PC-9 (cell line): ENCODE results near the gene BHLHE40. TPM values are rescaled to one million over a fixed set of nuclear protein-coding genes. Genes with fewer than 3 reads are reported as not detected.

Experiments used
- BruUV-seq: library from RNA; stranded (reverse); fragments of 400-500 nt; replicated peaks from 2 replicates; lab custom pipeline; 2021; lab: Mats Ljungman, UMichigan
- CTCF ChIA-PET: fragments of 300-600 bp; sonication (Branson Sonifier 250); formaldehyde crosslinking; loops from one replicate; lab custom pipeline; 2022; ENCODE audit warnings: antibody characterized with exemption; lab: Charles Lee
- POLR2A ChIA-PET: fragments of 300-600 bp; sonication (Branson Sonifier 250); formaldehyde crosslinking; loops from one replicate; lab custom pipeline; 2022; ENCODE audit warnings: antibody characterized with exemption; ENCODE audit not compliant: unreplicated experiment; lab: Charles Lee
- DNase-seq, 2 experiments: peaks; one replicate each; pipeline versions ENCODE4 v3.0.0 to v3.0.0-alpha.2; 2015 to 2022; ENCODE audit warnings: mixed read lengths in 1 of 2
- H2AFZ ChIP-seq: fragments of 200-600 bp; sonication (generic); 2 replicates; pipeline ENCODE4 v1.8.1; 2017; ENCODE audit warnings: antibody characterized with exemption
- H3F3A ChIP-seq: fragments of 200-600 bp; sonication (generic); 2 replicates; pipeline ENCODE4 v1.8.1; 2017; ENCODE audit warnings: antibody characterized with exemption, mild to moderate bottlenecking, low read depth; ENCODE audit not compliant: insufficient read depth
- H3K27ac ChIP-seq: fragments of 200-600 bp; sonication (generic); 2 replicates; pipeline ENCODE4 v1.6.1; 2016; ENCODE audit warnings: mixed run types
- H3K27me3 ChIP-seq: fragments of 200-600 bp; sonication (generic); 2 replicates; pipeline ENCODE4 v1.6.1; 2016; ENCODE audit warnings: low read depth, mixed run types; ENCODE audit not compliant: insufficient read depth
- H3K36me3 ChIP-seq: fragments of 200-600 bp; sonication (generic); 2 replicates; pipeline ENCODE4 v1.6.1; 2016; ENCODE audit warnings: low read depth, mixed run types
- H3K4me1 ChIP-seq: fragments of 200-600 bp; sonication (generic); replicated peaks from 2 replicates; pipeline ENCODE4 v1.6.1; 2016; ENCODE audit warnings: mixed run types; ENCODE audit not compliant: insufficient read depth
- H3K4me2 ChIP-seq: fragments of 200-600 bp; sonication (generic); 2 replicates; pipeline ENCODE4 v1.6.1; 2017; ENCODE audit warnings: mixed run types
- H3K4me3 ChIP-seq: fragments of 200-600 bp; sonication (generic); 2 replicates; pipeline ENCODE4 v1.6.1; 2016; ENCODE audit warnings: mixed run types
- H3K79me2 ChIP-seq: fragments of 200-600 bp; sonication (generic); 2 replicates; pipeline ENCODE4 v1.6.1; 2017; ENCODE audit warnings: low read depth, mixed run types
- H3K9me2 ChIP-seq: fragments of 200-600 bp; sonication (generic); 2 replicates; pipeline ENCODE4 v1.8.1; 2017; ENCODE audit warnings: mild to moderate bottlenecking; ENCODE audit not compliant: insufficient read depth
- H3K9me3 ChIP-seq: fragments of 200-600 bp; sonication (generic); 2 replicates; pipeline ENCODE4 v1.8.1; 2016; ENCODE audit warnings: low read depth; ENCODE audit not compliant: insufficient read depth
- H4K20me1 ChIP-seq: fragments of 200-600 bp; sonication (generic); 2 replicates; pipeline ENCODE4 v1.8.1; 2017; ENCODE audit not compliant: insufficient read depth
- EZH2 ChIP-seq: fragments of 200-600 bp; sonication (generic); IDR thresholded peaks from 2 replicates; pipeline ENCODE4 v1.8.0; 2017; ENCODE audit warnings: antibody characterized with exemption, low read depth
- intact Hi-C: fragments of 100-400 bp; cut with micrococcal nuclease; formaldehyde crosslinking; loops from one replicate; pipeline ENCODE4 v1.10.0; 2022; ENCODE audit not compliant: unreplicated experiment
- total RNA-seq: library from RNA; stranded (reverse); gene quantifications from 2 replicates; pipeline ENCODE4 v1.2.3, GENCODE V29; 2021
- TF ChIP-seq, protein P1 (sequence below): fragments of 200-600 bp; sonication (generic); conservative IDR thresholded peaks from 2 replicates; pipeline ENCODE4 v1.6.1; 2017; ENCODE audit warnings: mixed run types, antibody characterized with exemption, mild to moderate bottlenecking, moderate library complexity

The BHLHE40 gene
- total RNA-seq, 1 experiment from 2014 or later = 45.5 TPM

DNA sequence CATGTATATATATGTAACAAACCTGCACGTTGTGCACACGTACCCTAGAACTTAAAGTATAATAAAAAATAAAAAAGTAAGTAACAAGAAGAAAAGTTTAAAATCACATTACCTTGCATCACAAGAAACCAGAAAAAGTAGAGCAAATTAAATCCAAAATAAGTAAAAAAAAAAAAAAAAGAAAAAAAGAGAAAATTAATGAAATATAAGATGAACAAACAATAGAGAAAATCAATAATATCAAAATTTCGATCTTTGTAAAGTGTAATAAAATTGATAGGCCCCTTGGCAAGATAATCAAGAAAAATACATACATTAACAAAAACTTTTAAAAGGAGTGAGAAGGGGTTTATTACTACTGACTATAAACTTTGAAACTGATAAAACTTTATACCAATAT is 7.4 kb upstream of the BHLHE40 start:
- H3F3A ChIP-seq = peaks cover 8% of the 10 kb centered on the region; the same call in 1 of the 2 replicates
- intact Hi-C loops = no loop called here
- CTCF ChIA-PET = no interaction called here
- no peaks in the 10 kb centered on the region for H3K9me2 ChIP-seq
- no peak overlapping the region for H2AFZ ChIP-seq
- POLR2A ChIA-PET = no interaction called here
- no peak overlapping the region for H3K4me2 ChIP-seq
- BruUV-seq = no TSS peak
- DNase-seq = no peak
- no peaks in the 10 kb centered on the region for H3K79me2 ChIP-seq
- H3K4me1 ChIP-seq = peaks cover 8% of the 10 kb centered on the region
- H3K36me3 ChIP-seq = no peaks in the 10 kb centered on the region
- H3K4me3 ChIP-seq = no peak overlapping the region
- H3K9me3 ChIP-seq = no peaks in the 10 kb centered on the region
- no peaks in the 10 kb centered on the region for H4K20me1 ChIP-seq
- no peak overlapping the region for H3K27ac ChIP-seq
- TF ChIP-seq, protein P1, sequence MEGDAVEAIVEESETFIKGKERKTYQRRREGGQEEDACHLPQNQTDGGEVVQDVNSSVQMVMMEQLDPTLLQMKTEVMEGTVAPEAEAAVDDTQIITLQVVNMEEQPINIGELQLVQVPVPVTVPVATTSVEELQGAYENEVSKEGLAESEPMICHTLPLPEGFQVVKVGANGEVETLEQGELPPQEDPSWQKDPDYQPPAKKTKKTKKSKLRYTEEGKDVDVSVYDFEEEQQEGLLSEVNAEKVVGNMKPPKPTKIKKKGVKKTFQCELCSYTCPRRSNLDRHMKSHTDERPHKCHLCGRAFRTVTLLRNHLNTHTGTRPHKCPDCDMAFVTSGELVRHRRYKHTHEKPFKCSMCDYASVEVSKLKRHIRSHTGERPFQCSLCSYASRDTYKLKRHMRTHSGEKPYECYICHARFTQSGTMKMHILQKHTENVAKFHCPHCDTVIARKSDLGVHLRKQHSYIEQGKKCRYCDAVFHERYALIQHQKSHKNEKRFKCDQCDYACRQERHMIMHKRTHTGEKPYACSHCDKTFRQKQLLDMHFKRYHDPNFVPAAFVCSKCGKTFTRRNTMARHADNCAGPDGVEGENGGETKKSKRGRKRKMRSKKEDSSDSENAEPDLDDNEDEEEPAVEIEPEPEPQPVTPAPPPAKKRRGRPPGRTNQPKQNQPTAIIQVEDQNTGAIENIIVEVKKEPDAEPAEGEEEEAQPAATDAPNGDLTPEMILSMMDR = no peak
- TF ChIP-seq EZH2 = no peak
- no peaks in the 10 kb centered on the region for H3K27me3 ChIP-seq

DNA sequence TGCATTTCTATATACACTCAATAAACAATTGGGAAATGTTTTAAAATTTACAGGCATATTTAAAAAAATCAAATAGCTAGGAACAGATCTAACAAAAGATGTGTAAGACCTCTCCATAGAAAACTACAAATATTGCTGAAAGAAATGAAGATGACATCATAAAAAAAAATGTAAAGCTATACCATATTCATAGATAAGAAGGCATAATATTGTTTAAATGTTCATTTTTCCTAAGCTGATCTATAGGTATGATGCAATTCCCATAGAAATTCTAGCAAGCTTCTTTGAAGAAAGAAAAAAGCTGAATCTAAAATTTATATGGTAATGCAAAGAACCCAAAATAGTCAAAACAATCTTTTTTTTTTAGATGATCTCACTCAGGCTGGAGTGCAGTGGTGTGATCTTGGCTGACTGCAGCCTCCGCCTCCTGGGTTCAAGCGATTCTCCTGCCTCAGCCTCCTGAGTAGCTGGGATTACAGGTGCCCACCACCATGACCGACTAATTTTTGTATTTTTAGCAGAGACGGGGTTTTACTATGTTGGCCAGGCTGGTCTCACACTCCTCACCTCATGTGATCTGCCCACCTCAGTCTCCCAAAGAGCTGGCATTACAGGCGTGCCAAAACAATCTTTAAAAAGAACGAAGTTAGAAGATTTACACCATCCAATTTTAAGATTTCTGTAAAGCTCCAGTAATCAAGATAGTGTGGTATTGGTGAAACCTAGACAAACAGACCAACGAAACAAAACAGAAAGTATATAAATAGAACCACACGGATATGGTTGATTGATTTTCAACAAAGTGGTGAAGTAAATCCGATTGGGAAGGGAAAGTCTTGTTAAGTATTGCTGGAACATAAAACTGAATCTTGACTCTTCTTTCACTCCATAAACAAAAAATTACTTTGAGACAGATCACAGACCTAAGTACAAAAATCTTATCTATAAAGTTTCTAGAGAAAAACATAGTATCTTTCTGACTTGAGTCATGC is 6.3 kb upstream of the BHLHE40 start:
- H3K4me2 ChIP-seq = no peak overlapping the region
- no TSS peak for BruUV-seq
- POLR2A ChIA-PET = no interaction called here
- H3K4me1 ChIP-seq = peaks cover 10% of the 10 kb centered on the region
- peaks cover 19% of the 10 kb centered on the region for H3F3A ChIP-seq
- H3K27ac ChIP-seq = no peak overlapping the region
- H4K20me1 ChIP-seq = no peaks in the 10 kb centered on the region
- H2AFZ ChIP-seq = no peak overlapping the region
- no peaks in the 10 kb centered on the region for H3K9me3 ChIP-seq
- no peaks in the 10 kb centered on the region for H3K27me3 ChIP-seq
- no peaks in the 10 kb centered on the region for H3K9me2 ChIP-seq
- TF ChIP-seq, protein P1 = no peak
- TF ChIP-seq EZH2 = no peak
- CTCF ChIA-PET = no interaction called here
- no peak overlapping the region for H3K4me3 ChIP-seq
- intact Hi-C loops = no loop called here
- no peaks in the 10 kb centered on the region for H3K36me3 ChIP-seq
- no peaks in the 10 kb centered on the region for H3K79me2 ChIP-seq
- no peak for DNase-seq

DNA sequence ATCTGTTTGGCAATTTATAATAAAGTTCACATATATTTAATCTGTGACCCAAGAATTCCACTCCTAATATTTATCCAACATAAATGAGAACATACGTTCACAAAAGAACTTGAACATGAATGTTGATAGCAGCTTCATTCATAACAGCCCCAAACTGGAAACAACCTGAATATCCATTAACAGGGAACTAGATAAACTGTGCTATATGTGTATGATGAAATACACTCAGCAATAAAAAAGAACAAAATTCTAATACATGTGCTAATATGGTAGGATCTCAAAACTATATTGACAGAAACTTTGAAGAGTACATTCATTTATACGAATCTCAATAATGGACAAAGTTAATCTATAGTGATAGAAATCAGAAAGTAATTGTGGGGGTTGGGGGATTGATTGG is 5.1 kb upstream of the BHLHE40 start:
- no peaks in the 10 kb centered on the region for H3K9me3 ChIP-seq
- H3K36me3 ChIP-seq = no peaks in the 10 kb centered on the region
- H3K27me3 ChIP-seq = no peaks in the 10 kb centered on the region
- intact Hi-C loops = no loop called here
- no peaks in the 10 kb centered on the region for H3K79me2 ChIP-seq
- no peaks in the 10 kb centered on the region for H3K9me2 ChIP-seq
- BruUV-seq = no TSS peak
- H3K27ac ChIP-seq = no peak overlapping the region
- H3F3A ChIP-seq = peaks cover 21% of the 10 kb centered on the region
- no peak overlapping the region for H3K4me2 ChIP-seq
- H2AFZ ChIP-seq = no peak overlapping the region
- TF ChIP-seq, protein P1 = no peak
- no peak for TF ChIP-seq EZH2
- no peak for DNase-seq
- peaks cover 10% of the 10 kb centered on the region for H3K4me1 ChIP-seq
- H3K4me3 ChIP-seq = no peak overlapping the region
- ChIA-PET POLR2A (no interaction called here), CTCF (no interaction called here)
- no peaks in the 10 kb centered on the region for H4K20me1 ChIP-seq
